SU-DHL-6 (cell line): ENCODE data around the gene STK11.

Source experiments
- H2AFZ ChIP-seq: fragments of 200-600 bp; sonication (generic); 2 replicates; pipeline ENCODE4 v1.6.1; 2014; ENCODE audit warnings: low read depth, mild to moderate bottlenecking, moderate library complexity, mixed read lengths, antibody characterized with exemption, low read length; ENCODE audit not compliant: severe bottlenecking
- H3F3A ChIP-seq: fragments of 200-600 bp; shearing (Covaris generic); 2 replicates; pipeline ENCODE4 v1.6.0; 2016; ENCODE audit warnings: antibody characterized with exemption, mild to moderate bottlenecking; ENCODE audit not compliant: insufficient read depth
- H3K27ac ChIP-seq: fragments of 200-600 bp; sonication (generic); 2 replicates; pipeline ENCODE4 v1.5.1; 2016; ENCODE audit warnings: low read depth, mild to moderate bottlenecking, low read length, moderate library complexity, mixed read lengths
- H3K27me3 ChIP-seq: fragments of 200-600 bp; sonication (generic), shearing (Covaris generic); 2 replicates; pipeline ENCODE4 v1.6.0; 2014; ENCODE audit warnings: mild to moderate bottlenecking, low read length
- H3K36me3 ChIP-seq: fragments of 200-600 bp; sonication (generic); 2 replicates; pipeline ENCODE4 v1.6.1; 2014; ENCODE audit warnings: mild to moderate bottlenecking, low read length, mixed read lengths
- H3K4me2 ChIP-seq: fragments of 300-600, 200-600 bp; shearing (Covaris generic), sonication (generic); 2 replicates; pipeline ENCODE4 v1.6.0; 2014; ENCODE audit warnings: low read length, low read depth, mild to moderate bottlenecking; ENCODE audit not compliant: poor library complexity, severe bottlenecking
- H3K4me3 ChIP-seq: fragments of 200-600 bp; sonication (generic); 2 replicates; pipeline ENCODE4 v1.5.1; 2014; ENCODE audit warnings: antibody characterized with exemption, low read length, mild to moderate bottlenecking, mixed read lengths; ENCODE audit not compliant: insufficient read depth, poor library complexity, severe bottlenecking
- H3K79me2 ChIP-seq: fragments of 200-600 bp; sonication (generic); 2 replicates; pipeline ENCODE4 v1.6.1; 2014; ENCODE audit warnings: mild to moderate bottlenecking, low read length, moderate library complexity; ENCODE audit not compliant: insufficient read depth
- H3K9ac ChIP-seq: fragments of 200-600 bp; sonication (generic); 2 replicates; pipeline ENCODE4 v1.7.0; 2014; ENCODE audit warnings: mild to moderate bottlenecking, low read length
- H3K9me2 ChIP-seq: fragments of 200-600 bp; sonication (generic); replicated peaks from 2 replicates; pipeline ENCODE4 v1.6.1; 2014; ENCODE audit warnings: low read length; ENCODE audit not compliant: insufficient read depth
- H3K9me3 ChIP-seq: fragments of 200-600 bp; sonication (generic); 2 replicates; pipeline ENCODE4 v1.6.1; 2014; ENCODE audit warnings: low read length, mixed read lengths; ENCODE audit not compliant: insufficient read depth
- H4K20me1 ChIP-seq: fragments of 200-600 bp; sonication (generic); 2 replicates; pipeline ENCODE4 v1.6.1; 2014; ENCODE audit warnings: low read depth, mild to moderate bottlenecking, antibody characterized with exemption, low read length, moderate library complexity, mixed read lengths
- CTCF ChIP-seq: fragments of 200-600 bp; sonication (generic); IDR thresholded peaks from one replicate; pipeline ENCODE4 v1.5.1; 2017; ENCODE audit warnings: antibody characterized with exemption, mild to moderate bottlenecking, low read length, moderate library complexity; ENCODE audit not compliant: insufficient read depth, poor library complexity, severe bottlenecking
- EZH2phosphoT487 ChIP-seq: fragments of 200-600 bp; sonication (generic), shearing (Covaris generic); conservative IDR thresholded peaks from 2 replicates; pipeline ENCODE4 v1.6.1; 2018; ENCODE audit warnings: mild to moderate bottlenecking, antibody characterized with exemption, low read length, moderate library complexity, mixed read lengths

Gene STK11

GRCh38 chr19:1226522-1227303 is 21.1 kb downstream of the STK11 start:
- Histone ChIP-seq H3K4me2 (no peak overlapping the region), H3K9ac (no peak overlapping the region), H3K79me2 (no peaks in the 10 kb centered on the region), H3K9me2 (no peaks in the 10 kb centered on the region), H3K4me3 (no peak overlapping the region), H3K36me3 (no peaks in the 10 kb centered on the region), H3K27ac (no peak overlapping the region), H3K27me3 (no peaks in the 10 kb centered on the region), H2AFZ (no peak overlapping the region), H3K9me3 (no peaks in the 10 kb centered on the region), H4K20me1 (no peaks in the 10 kb centered on the region), H3F3A (no peaks in the 10 kb centered on the region)
- TF ChIP-seq CTCF (no peak), EZH2phosphoT487 (no peak)

GRCh38 chr19:1227304-1228054 is 21.9 kb downstream of the STK11 start:
- no peaks in the 10 kb centered on the region for H3K9me3 ChIP-seq
- H3K27me3 ChIP-seq, result no peaks in the 10 kb centered on the region
- no peak for TF ChIP-seq CTCF
- TF ChIP-seq EZH2phosphoT487, result no peak
- no peaks in the 10 kb centered on the region; the same call in 1 of the 2 replicates for H3F3A ChIP-seq
- no peak overlapping the region for H3K9ac ChIP-seq
- H3K4me2 ChIP-seq, result no peak overlapping the region
- H3K79me2 ChIP-seq, result no peaks in the 10 kb centered on the region
- no peaks in the 10 kb centered on the region for H3K36me3 ChIP-seq
- H4K20me1 ChIP-seq, result no peaks in the 10 kb centered on the region
- H3K4me3 ChIP-seq, result no peak overlapping the region
- H3K9me2 ChIP-seq, result no peaks in the 10 kb centered on the region
- no peak overlapping the region for H3K27ac ChIP-seq
- no peak overlapping the region for H2AFZ ChIP-seq

- H3K27me3 ChIP-seq, result no peaks in the 10 kb centered on the region
- no peak overlapping the region for H3K27ac ChIP-seq
- no peaks in the 10 kb centered on the region for H3K9me2 ChIP-seq
- no peak overlapping the region for H3K4me3 ChIP-seq
- H4K20me1 ChIP-seq, result no peaks in the 10 kb centered on the region
- H3K36me3 ChIP-seq, result no peaks in the 10 kb centered on the region
- no peaks in the 10 kb centered on the region; the same call in 1 of the 2 replicates for H3F3A ChIP-seq
- no peaks in the 10 kb centered on the region for H3K9me3 ChIP-seq
- no peak overlapping the region for H3K9ac ChIP-seq
- TF ChIP-seq CTCF (no peak), EZH2phosphoT487 (no peak)
- no peak overlapping the region for H3K4me2 ChIP-seq
- no peaks in the 10 kb centered on the region for H3K79me2 ChIP-seq
- H2AFZ ChIP-seq, result no peak overlapping the region
These were observed 22.8 kb downstream of the STK11 start for GRCh38 chr19:1228161-1228957.
